GM21717 (cell line): ENCODE data around the gene ITGB1.

Experiments
- ATAC-seq: cut with Tn5 transposase; IDR thresholded peaks from one replicate; pipeline ENCODE4 v1.9.1; 2021; ENCODE audit warnings: mild to moderate bottlenecking, moderate library complexity; ENCODE audit not compliant: unreplicated experiment

ITGB1 gene

DNA sequence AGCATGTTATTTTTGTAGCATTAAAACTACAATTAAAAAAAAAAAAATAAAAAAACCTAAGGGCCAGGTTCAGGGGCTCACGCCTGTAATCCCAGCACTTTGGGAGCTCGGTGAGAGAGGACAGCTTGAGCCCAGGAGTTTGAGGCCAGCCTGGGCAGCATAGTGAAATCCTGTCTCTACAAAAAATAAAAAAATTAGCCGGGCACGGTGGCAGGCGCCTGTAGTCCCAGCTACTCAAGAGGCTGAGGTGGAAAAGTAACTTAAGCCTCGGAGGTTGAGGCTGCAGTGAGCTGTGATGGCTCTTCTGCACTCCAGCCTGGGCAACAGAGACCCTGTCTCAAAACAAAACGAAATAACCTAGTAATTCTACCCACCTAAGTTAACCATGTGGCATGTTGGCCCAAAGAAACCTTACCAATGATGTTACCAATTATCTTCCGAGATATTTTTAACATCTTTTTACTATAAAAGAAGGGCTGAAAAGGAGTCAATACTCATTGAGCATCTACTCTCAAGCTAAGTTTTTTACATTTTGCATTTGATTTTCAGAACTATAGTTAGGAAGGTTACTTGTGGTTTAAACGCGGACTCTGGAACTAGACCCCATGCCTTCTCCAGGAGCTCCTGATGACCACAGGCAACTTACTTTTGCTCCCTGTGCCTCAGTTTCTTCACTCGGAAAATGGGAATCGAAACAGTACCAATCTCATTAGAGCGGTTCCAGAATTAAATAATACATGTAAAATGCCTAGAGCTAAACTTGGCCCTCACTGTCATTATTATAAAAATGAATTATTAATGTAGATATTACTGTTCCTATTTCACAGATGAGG, 1.4 kb downstream of the ITGB1 start:
- no peak for ATAC-seq

DNA sequence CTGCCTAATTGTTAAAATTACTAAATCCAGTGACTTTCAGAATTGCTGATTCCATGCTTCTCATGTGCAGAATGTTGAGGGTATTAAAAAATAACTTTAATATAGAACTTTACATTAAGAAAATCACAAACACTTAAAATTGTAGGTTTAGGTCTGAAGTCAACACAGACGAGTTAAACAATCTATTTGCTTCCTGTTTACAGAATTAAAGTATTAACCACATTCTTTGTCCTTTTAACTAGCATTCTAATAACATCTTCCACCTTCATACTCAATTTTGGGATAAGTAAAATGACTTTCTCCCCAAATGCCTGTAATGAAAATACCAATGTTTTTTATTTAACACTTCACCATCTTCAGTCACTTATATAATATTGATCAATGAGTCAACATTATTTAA, 2.2 kb downstream of the ITGB1 start:
- no peak for ATAC-seq

DNA sequence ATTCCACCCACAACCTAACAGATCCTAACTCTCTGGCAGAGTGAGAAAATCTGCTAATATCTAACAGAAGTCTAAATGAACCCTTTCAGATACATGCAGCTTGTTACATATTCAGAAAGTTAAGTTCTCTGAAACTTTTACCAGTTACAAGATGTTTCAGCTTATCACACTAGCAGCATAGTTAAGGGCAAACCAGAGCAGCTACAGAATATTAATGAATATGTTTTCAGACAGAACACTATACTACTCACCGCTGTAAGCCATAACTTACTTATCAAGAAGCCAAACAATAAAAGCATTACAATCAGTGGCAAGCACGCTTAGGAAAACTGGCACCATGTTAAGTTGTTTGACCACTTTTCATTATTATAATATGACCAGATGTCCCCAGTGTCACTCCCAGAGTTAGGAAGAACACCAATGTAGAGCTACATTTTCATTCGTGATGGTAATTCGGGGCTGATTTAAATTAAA, 2.7 kb downstream of the ITGB1 start:
- ATAC-seq: no peak

DNA sequence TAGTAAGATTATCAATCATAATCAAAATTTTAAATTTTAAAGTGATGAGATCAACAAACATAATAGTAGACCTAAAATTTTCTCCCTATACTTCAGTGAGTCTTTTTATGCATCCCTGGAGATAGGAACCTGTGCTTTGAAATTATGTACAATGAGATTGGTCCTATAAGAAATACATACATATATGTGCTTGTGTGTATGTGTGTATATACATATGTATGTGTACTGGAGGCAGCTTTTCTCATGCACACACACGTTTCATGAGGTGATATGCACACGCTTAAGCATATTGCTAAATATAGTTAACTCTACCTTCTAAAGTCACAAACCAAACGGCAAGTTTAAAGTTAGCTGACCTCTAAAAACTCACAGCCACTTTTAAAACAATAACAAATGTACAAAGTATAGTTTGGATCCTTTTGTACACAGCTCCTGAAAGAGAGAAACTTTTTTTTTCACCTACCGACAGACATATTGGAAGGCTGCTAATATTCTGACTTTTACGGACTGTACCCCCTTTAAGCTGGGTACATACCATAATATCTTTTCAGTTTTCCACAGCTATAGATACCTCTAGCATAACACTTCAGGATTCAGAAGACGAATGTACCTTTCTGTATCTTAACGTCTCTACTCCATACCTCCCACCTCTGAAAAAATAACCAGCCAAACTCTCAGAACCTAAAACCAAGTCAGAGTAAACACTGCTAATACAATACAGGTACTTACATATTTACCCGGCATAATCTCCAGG, 3.3 kb downstream of the ITGB1 start:
- no peak for ATAC-seq

DNA sequence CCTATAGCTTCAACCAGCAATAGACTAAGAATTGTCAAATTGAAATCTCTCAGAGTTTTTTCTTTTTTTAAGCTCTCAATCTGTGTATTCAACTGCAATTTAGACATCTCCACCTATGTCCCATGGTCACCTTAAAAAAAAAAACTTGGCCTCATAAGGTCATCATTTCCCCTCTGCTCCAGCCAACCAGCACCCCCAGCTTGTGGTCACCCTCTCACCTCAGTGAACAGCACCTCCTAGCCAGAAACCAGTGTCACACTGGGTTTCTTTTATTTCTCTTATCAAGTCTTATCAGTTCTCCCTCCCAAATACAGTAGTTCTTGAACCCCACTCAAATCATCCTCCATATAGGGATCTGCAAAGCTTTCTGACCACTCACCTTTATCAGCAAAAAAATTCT, 4.0 kb downstream of the ITGB1 start:
- no peak for ATAC-seq

DNA sequence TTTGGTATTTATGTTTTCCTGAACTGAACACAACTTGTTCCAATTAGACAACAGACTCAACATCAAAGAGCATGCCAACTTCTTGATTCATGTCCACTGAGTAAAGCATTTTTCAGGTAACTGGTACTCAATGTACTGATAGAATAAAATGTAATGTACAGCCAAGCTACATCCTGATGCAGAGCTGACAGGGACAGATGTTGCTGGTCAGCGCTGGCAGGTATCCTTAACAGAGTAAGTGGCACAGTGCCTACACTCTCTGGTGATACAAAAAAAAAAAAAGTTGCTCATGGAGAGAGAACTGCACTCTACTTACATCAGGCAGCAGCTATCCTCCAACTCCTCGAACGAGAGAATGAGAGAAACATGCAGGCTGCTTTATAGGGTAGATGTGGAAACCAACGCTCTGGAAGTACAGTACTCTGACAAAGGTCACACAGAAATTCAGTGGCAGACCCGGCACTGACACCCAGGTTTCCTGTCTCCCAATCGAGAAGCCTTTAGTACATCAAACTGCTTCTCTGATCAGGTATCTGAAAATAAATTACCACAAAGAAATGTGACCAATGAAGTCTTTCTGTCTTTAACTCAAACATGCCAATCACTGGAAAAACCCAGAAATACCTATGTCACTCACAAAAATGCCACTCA, 4.6 kb downstream of the ITGB1 start:
- ATAC-seq: no peak

DNA sequence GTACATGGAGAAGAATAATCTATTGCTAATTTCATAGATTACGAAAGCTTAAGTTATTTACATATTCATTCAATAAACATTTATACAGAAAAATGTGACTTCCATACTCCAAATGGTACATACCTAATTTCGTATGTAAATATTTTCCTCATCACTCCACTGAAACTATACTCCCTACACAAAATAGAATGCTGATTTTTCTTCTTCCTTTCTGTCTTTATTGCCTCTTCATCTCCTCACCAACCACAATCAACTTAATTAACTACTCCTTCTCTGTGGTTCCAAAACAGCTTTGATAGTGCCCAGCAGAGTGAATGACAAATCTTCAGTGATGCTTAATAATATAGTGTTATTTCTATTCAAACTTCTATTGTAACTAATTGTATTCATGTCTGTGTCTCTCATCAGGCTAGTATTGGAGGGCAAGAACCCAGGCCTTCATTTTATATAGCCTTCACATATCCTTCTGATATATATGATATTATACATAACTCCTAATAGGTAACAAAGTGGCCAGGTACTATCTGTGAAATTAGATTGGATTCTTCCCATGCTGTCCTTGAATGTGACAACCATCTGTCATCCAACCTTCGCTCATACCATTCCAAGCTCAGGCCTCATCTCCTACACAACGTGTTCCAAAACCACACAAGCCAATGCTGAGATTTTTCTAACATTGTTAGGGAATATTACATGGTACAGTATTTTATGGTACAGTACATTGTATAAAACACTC, 5.3 kb downstream of the ITGB1 start:
- ATAC-seq: no peak

DNA sequence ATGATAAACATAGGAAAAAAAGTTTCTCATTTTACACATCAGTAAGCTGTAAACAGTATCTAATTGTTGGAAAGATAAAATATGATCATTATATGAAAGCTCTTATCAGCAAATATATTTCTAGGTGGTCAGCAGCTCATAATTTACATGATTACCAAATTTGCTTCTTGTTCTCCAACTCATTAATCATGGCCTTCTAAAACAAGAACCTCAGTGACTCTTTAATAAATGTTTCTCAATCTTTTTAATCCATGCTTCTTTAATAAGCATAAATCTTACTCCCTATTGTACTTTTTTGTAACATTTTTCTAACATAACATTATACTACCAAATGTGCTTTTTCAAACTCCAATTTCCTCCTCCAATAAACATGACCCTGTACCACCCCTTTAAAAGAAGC, 5.9 kb downstream of the ITGB1 start:
- ATAC-seq: no peak

DNA sequence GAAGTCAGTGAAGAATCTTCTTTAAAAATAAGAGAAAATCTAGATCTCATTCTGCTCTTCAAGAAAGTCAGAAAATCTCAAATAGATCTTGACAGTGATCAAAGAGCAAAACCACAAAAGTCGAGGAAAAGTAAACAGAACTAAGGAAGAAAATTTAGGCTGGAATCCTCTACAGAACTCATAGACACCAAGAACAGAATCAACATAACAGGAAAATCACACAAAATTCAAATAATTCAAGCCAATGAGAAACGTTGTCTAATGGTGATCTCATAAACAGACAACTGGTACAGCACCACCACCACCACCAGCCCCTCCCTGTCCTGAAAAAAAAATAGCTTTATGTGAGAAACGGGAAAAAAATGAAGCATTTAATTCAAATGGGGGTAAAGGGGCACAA, 6.9 kb downstream of the ITGB1 start:
- ATAC-seq: no peak

DNA sequence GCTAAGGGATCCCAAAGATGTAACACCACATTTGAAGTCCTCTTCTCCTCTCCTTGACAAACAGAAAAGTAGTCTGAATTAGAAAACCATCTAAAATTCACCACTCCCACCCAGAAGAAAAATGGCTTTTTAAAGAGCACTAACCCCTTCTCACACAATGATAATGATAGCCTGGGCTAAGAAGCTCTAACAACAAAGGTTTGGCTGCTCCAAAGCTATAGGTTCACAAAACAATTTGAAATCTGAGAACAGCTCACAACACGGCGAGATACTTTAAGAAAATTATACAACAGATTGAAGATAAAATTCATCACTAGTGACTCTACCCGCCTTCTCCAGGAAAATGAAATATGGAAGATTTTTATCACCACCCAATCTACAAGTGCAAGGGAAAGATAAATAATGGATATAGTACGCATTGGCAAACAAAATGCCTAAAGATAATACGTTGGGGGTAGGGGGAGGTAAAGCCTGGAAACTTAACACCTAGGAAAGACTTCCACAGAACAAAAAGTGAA, 7.4 kb downstream of the ITGB1 start:
- no peak for ATAC-seq

DNA sequence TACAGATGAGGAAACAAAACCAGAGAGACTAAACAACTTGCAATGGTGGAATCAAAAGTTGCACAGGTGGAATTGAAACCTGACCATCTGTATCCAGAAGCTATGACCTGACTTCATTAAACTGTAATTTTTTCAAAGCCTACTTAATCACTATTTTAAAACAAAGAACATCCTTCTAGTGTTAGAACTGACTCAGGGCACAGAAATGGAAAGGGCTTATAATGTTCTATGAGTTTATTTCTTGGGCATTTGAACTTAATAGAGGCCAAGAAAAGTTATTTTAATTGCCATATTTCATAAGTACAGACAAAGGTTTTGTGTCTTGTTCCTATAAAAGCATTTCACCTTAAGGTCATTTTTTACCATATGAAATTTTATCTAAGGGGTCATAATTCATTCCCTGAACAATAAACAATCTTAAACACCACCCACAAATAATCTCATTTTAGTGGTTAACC, 8.8 kb downstream of the ITGB1 start:
- ATAC-seq: peak; percentile 38

DNA sequence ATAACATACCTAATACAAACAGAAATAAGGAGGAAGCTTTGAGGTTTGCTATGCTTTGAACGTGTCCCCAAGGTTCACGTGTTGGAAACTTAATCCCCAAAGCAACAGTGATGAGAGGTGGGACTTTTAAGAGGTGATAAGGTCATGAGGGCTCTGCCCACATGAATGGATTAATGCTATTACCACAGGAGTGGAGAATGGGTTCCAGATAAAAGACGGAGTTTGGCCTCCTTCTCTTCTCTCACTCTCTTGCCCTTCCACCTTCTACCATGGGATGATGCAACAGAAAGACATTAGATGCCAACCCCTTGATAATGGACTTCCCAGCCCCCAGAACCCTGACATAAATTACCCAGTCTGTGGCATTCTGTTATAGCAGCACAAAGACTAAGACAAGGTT, 9.6 kb downstream of the ITGB1 start:
- no peak for ATAC-seq

DNA sequence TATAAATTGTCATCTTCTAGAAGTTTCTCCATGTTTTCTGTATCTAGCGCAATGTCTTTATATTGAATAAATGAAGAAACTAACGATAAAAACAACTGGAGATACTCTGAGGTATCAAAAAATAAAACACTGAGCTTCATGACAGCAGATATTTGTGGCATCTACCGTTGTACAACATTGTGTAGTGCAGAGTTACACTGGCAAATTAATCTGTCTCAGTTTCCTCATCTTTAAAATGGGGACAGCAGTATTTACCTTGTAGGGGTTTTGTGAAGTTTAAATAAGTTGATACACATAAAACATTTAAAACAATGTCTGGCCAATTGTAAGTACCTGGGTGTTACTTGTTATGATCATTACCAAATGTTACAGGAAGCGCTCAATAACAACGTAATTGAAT, 10.4 kb downstream of the ITGB1 start:
- ATAC-seq: no peak

DNA sequence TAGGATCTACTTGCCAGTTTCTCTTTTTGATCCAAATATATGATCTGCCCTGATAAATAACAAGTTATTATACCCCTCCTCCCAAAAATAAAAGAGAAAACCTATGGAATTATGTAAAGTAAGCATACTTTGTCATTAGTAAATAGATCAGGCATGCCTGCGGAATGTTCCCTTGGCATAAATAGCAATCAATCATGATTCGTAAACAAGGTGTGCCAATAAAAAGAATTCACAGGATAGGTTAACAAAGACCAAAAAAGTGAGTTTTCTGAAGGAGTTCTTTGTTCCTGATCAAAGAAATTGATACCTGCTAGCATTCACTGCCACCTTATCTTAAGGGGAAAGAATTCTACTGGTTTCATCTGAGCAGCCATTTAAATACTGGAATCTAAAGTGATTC, 11.9 kb downstream of the ITGB1 start:
- no peak for ATAC-seq

DNA sequence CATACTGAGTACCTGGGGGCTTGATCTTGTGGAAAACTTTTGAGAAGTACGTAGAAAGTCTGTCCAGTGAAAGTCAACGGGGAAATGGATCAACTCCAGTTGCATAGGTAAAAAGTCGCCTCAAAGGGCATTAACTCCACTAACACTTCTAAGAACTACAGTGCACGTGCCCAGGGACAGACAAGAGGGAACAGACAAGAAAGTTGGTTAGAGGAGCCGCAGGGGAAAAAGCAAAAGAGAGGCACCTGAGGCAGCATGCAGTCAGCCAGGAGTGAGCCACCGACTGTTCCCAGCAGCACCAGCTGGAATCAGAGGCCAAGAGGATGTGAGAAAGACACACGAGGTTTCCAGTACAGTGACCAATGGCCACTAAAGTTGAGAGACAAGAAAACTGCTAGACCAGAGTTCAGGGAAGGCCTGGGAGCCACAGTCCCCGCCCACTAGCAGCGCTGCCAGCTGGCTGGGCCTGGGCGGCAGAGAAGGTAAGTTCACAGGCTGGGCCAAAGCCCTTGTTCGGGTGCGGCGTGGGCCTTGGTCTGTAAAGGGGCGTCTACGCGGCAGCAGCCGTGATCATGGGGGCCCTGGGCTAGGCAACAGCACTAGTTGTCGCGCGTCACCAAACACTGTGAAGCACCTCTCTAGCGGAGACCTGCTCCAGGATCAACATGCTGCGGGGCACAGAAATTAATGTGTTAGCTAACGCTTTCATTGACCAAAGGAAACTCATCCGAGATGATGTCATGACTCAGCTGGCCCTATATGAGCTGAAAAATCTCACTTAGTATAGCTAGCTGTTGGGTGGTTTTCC, 14.0 kb downstream of the ITGB1 start:
- no peak for ATAC-seq

DNA sequence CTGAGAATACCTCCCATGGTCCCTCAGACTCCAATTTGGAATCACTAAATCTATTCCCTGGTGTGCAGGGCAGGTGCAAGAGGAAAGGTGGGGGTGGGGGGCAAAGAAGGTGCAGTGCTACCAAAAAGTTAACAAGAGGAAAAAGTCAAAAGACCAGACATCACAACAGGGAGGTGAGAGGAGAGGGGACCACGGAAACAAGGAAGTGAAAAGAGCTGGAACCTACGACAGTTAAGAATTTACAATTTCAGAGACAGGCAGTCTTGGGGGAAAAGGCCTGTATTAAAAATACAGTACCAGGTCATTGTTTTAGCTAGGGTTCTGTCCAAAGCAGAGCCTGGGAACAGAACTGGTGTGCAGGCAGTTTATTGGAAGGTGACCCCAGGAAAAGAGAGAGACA, 14.6 kb downstream of the ITGB1 start:
- peak; percentile 62 for ATAC-seq

DNA sequence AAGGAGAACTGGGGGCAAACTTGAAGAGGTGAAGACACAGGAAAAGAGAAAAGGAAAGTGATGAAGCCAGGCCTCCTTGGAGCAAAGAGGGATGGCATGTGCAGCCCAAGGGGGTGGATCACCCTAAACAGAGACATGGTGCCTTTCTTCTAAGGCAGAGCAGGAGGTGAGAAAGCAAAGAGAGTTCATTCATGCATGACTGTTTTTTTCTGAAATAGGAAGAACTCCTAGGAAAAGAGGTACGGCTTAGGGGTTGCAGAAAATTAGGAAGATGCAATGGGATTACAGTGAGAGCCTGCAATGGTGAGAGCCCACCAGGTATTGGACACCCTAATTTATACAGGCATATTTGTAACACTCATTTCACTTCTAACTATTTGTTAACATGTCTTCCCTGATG, 15.9 kb downstream of the ITGB1 start:
- no peak for ATAC-seq

DNA sequence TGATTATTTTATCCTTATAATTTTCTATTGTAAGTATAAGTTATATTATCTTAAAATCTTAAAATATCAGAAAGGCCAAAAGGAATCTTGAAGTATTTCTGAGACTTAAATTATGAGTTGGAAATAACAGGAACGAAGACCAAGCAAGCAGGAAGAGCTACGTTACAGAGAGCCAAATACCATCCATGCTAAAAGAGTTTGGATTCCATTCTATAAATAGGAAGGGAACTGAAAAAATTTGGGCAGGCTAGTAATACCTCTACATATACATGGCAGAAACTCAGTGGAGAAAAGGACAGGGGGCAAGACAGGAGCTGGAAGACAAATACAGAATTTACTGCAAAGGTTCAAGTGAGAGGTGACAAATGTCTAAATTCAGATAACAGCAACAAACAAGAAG, 16.7 kb downstream of the ITGB1 start:
- no peak for ATAC-seq

DNA sequence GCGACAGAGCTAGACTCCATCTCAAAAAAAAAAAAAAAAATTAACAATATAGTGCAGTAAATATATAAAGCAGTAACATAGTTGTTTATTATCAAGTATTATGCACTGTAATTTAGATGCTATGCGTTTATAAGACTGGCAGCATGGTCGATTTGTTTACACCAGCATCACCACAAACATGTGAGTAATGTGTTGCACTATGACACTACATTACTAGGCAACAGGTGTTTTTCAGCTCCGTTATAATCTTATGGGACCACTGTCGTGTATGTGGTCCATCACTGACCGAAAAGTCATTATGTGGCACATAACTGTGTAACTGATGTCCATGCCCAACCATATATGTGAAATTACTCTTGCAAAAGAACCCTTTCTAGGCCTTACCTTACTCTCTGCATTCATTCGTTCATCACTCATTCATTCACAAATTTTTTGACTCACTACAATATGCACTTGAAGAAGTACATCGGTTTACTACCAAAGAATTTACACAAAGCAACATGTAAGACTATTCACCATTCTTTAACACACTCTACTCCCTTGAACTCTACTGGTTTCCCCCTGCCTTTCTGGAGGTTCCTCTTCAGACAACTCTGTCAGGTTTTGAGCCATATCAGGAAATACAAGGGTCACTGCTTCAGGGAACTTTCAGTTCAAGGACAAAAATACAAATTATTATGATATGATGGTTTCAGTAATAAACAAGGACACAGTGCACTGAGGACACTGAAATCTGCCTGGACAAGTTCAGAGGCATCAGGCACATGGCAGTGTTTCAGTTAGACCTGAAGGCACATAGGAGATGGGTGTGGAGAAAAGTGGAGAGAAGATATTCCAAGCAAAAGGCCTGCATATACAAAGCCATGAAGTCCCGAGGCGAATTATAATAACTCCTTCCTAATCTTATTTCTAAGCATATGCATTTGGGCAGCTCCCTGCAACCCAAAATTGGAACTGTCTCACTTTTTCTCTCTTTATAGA, 17.4 kb downstream of the ITGB1 start:
- ATAC-seq: peak; percentile 42
